GM12878 (cell line): ENCODE measurements around the gene ATP6V0D1.

Experiments
- MEF2A ChIP-seq: IDR thresholded peaks from 2 replicates; pipeline ENCODE4 v1.6.1; 2011; ENCODE audit warnings: low read depth, mild to moderate bottlenecking, low read length, moderate library complexity; ENCODE audit not compliant: insufficient read depth
- MYC ChIP-seq: IDR thresholded peaks from 2 replicates; pipeline ENCODE4 v1.6.1; 2011; ENCODE audit warnings: mild to moderate bottlenecking, low read length, moderate library complexity, inconsistent platforms; ENCODE audit not compliant: insufficient read depth, insufficient replicate concordance, insufficient read length, severe bottlenecking

- no peak for TF ChIP-seq MEF2A
- TF ChIP-seq MYC, result no peak
These were observed 47.4 kb upstream of the ATP6V0D1 start, which contains the start of gene RIPOR1 for GRCh38 chr16:67528222-67528869.
